GM21526 (cell line): ENCODE data around the gene SGF29.
"Not testable (repeated sequence)": the region's sequence is repeated elsewhere in the genome, so short reads cannot be mapped to it uniquely, and the experiment has no call there.

Source experiments
- ATAC-seq: cut with Tn5 transposase; IDR thresholded peaks from one replicate; pipeline ENCODE4 v1.9.1; 2021; ENCODE audit warnings: moderate library complexity; ENCODE audit not compliant: unreplicated experiment, low FRiP score

The SGF29 gene

DNA sequence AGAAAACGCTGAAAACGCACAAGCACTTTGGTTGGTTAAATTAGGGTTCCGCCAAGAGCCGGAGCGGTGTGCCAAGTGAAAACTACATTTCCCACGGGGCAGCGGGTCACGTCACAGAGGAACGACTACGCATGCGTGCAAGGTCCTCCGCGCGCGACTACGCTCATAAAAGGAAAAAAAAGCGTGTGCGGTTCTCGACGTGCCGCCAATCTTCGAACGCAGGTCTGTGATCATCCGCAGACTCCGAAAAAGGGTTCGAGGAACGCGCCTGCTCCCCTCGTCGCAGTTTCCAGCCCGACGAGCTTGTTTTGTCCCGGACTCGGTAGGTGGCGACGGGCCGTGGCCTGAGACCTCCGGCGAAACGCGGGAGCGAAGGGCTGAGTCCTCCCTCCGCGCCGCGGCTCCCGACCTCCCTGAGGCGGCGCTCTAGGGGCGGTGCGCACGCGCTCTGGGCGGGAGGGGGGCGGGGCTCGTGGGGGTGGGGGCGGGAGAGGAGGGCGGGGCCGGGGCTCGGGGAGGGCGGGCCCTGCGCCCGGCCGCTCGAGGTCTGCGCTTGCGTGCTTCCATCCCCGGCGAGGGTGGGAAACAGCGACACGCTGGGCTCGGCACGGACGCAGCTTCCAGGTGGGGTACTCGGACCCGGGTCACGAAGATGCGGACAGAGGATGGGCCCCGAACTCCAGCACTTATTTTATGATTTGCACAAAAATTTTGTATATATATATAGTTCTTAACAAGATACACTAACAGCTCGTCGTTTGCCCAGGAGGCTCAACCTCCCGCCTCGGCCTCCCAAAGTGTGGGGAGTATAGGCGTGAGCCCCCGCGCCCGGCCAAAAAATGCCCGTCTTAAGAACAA lies at the start of gene SGF29:
SGF29 (plus strand) TSS at position 145 of the 858 bp plus-strand sequence. CDS start 27,150 bp downstream, outside the sequence.
- peak; percentile 69 for ATAC-seq

DNA sequence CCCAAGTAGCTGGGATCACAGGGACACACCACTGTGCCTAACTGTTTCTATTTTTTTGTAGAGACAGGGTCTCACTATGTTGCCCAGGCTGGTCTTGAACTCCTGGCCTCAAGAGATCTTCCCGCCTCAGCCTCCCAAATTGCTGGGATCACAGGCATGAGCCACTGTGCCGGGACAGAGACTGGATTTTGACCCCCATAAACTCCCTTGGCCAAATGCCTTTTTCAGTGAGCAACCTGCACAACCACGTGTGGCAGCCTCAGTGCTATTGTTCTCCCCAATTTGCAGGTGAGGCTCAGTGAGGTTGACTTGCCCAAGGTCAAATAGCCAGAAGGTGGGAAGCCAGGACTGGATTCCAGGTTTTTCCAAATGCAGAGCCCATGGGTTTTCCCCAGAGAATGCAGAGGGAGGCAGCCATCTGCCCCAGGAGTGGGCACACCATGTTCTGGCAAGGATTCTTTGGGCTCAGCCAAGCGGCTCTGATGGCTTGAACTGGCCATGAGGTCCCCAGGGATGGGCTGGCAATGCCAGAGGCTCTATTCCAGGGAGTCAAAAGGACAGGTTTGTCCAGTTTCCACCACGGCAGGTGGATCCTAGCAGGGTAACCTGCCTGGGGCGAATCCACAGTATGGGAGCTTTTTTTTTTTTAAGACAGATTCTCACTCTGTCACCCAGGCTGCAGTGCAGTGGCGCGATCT lies 48.9 kb upstream of the SGF29 start:
- ATAC-seq, result no peak

DNA sequence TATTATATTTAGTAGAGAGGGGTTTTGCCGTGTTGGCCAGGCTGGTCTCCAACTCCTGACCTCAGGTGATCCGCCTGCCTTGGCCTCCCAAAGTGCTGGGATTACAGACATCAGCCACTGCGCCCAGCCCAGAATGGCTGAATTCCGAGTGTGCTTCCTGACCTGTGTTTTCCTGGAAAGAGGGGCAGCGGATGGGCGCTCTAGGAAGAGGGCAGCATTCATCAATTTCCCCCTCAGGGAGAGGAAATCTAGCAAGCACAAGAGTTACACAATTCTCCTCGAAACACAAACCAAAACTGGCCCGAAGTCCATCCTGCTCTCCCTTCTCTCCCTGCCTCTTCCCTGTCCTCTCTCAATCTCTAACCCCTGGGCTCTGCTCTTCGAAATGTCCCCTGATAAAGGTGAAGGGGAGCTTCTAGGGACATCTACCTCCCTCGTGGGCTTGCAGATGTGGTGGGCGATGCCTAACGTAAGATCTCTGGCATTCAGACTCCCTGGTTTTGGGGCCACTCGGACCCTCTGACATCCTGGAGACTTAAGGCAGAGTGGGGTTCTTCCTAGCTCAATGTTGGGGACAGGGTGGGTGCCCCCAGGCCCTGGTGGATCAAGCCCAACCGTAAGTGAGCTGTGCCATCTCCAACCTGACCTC lies 48.1 kb upstream of the SGF29 start:
- no peak for ATAC-seq

DNA sequence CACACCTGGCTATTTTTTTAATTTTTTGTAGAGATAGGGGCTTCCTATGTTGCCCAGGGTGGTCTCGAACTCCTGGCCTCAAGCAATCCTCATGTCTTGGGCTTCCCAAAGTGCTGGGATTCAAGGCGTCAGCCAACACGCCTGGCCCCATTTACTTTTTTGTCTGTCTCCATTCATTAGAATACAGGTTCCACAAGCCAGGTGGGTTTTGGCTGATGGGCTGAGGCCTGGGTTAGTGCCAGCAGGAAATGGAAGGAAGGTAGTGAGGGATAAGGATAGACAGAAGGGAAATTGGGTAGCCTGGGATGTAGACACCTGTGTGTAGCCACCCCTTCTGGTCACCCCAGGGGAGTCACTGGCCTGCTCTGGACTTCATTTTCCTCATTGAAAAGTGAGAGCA lies 42.7 kb upstream of the SGF29 start:
- no peak for ATAC-seq

DNA sequence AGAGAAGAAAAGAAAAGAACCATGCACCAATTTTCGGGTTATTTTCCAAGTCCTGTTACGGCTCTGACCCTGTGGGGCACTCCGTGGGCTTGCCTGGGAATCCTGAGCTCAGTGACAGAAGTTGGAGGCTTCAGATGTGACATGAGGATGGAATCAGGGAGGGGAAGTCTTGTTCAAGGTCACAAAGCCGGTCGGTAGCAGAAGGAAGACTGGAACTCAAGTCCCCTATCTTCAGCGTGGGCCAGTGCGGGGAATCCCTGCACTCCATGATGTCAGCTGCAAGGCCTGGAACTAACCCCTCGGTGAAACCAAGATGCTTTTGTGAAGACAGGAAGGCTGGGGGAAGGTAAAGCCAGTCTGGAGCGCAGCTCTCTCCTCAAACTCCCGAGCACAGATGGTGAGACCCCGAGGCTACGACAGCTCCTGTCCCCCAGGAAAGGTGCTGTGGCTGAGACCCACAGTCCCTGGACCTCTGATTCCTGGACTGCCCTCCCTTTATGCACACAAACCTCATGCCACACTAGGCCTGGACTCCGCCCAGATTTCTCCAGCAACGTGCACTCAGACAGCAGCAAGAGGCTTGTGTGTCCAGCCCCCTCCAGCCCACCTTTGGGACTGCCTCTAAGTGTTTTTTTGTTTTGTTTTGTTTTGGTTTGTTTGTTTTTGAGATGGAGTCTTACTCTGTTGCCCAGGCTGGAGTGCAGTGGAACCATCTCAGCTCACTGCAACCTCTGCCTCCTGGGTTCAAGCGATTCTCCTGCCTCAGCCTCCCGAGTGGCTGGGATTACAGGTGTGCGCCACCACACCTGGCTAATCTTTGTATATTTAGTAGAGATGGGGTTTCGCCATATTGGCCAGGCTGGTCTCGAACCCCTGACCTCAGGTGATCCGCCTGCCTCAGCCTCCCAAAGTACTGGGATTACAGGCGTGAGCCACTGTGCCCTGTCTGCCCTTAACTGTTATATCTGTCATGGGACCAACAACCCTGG lies 41.6 kb upstream of the SGF29 start:
- no peak for ATAC-seq

DNA sequence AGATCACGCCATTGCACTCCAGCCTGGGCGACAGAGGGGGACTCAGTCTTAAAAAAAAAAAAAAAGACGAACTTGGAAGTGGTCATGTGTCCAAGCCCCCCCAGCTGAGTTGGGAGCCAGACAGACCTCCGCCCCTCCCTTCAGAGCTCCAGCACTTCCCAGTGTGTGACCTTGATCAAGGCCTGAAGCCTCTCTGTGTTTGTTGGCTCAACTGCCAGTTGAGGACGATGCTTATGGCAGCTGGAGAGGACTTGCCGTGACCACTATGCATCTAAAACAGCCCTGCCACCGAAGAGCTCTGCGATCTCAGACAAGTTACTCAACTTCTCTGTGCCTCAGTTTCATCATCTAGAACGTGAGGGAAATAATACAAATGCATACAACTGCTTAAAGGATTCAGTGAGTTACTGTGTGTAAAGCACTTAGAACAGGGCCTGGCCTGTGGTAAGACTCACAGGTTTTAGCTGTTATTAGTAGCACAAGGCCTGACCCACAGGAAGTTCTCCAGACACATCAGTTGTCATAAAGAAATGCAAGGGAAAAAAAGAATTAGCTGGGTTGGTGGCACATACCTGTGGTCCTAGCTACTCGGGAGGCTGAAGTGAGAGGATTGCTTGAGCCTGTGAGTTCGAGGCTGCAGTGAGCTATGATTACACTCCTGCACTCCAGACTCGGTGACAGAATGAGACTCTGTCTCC lies 40.1 kb upstream of the SGF29 start:
- no peak for ATAC-seq

DNA sequence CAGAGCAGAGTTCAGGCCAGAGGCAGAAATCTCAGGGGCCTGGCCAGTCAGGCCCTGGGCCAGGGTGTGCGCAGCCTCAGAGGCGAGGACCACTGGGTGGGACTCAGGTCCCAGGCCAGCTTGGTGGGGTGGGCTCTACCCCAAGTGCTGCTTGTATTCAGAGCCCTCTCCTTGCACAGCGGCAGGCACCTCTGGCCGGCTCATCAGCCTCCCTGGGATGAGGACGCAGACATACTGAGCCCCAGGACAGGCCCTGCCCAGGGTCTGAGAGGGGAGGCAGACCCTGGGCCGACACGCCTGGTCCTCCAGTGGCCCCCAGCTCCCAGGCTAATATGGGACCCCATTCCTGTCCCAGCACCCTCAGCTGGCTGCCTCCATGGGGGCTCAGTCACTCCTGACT lies 39.5 kb upstream of the SGF29 start:
- ATAC-seq, result no peak

DNA sequence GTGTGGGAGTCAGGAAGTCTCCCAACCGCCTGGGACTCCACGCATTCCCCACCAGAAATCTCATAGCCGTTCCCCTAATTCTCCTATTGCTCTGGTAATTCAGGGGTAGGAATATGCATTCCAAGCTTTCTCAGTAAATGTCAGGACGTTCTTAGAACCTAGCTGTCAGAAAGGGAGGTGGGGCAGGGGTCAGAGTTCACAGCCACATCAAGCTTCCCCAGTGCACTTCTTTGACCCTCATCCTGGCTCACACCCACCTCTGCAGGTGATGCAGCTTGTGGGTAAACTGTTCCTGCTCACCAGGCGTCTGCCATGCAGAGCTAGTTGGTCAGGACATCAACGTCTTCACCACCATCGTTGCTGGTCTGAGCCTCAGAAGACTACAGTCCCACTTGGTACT lies 33.0 kb upstream of the SGF29 start:
- ATAC-seq, result no peak

DNA sequence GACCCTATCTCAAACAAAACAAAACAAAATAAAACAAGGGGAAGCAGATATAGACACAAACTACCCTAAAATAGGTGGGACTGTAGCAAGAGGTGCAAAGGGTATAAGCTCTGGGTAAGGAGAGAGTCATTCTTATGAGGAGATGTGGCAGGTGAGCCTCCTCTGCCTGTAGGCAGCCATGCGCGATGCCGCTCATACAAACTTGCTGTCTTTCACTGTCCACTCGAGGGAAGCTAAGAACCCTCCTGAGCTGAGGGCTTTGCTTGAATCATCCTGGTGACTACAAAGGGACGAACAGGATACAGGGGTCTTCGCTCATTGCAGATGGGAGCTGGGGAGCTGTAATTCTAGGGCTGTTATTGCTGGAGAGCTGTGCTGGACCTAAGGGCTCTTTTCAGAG lies 32.3 kb upstream of the SGF29 start:
- no peak for ATAC-seq

DNA sequence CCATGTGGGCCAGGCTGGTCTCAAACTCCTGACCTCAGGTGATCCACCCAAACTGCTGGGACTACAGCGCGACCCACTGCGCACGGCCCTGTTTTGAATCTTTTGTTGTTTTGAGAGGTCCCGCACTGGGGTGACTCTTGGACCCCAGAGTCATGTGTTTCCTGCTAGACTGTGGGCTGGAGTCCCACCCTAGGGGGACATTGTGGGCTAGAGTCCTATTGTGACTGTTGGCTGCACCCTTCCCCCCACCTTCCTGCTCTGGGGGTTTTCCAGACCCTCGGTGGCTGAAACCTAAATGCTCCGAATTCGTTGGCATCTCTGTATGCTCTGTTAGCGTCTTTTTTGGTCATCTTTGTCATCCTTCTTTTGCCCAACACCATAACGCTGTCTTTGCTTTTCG lies 30.9 kb upstream of the SGF29 start:
- no peak for ATAC-seq

DNA sequence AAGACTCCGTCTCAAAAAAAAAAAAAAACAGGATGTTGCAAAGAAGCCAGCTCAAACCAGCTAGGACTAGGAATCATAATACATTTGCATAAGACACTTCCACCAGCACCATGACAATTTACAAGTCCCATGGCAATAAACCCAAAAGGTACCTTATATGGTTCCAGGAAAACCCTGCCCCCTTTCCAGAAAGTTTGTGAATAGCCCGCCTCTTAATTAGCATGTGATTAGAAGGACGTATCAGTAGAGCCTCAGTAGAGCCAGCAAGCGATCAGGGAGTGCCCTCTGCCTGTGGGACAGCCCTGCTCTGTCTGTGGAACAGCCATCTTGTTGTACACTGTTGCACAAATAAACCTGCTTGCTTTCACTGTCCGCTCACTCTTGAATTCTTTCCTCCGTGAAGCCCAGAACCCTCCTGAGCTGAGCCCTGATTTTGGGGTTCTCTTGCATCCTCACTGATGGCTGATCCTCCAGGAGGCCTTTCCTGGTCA lies 29.0 kb upstream of the SGF29 start:
- ATAC-seq, result no peak

DNA sequence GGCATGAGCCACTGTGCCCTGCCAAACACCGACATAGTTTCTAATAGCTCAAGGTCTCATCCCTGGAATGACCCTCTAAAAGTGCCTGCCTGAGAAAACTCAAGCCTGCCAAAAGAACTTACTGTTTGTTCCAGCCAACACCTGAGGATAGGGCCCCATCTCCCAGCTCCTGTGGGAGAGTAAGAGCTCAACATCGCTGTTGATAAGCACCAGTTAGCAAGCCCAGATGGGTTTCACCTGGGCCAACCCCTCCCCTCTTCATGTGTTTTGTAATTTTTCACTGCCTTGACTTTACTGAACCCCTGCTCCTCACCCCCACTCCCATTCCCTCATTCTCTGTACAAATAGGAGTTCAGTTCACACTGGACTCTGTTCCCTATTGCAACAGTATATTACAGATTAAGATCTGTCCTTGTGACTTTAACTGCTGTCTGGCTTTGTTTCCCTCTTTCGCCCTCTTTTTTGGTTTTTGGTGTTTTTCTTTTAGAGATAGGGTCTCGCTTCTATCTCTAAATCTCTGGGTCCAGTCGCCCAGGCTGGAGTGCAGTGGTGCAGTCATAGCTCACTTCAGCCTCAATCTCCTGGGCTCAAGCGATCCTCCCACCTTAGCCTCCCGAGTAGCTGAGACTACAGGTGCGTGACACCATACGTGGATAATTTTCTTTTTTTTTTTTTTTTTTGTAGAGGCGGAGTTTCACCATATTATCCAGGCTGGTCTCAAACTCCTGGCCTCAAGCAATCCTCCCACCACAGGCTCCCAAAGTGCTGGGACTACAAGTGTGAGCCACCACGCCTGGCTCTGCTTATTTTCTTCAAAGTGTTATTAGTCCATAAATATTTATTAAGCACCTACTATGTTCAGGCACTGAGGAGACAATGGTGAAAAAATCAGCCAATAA lies 27.3 kb upstream of the SGF29 start:
- no peak for ATAC-seq

DNA sequence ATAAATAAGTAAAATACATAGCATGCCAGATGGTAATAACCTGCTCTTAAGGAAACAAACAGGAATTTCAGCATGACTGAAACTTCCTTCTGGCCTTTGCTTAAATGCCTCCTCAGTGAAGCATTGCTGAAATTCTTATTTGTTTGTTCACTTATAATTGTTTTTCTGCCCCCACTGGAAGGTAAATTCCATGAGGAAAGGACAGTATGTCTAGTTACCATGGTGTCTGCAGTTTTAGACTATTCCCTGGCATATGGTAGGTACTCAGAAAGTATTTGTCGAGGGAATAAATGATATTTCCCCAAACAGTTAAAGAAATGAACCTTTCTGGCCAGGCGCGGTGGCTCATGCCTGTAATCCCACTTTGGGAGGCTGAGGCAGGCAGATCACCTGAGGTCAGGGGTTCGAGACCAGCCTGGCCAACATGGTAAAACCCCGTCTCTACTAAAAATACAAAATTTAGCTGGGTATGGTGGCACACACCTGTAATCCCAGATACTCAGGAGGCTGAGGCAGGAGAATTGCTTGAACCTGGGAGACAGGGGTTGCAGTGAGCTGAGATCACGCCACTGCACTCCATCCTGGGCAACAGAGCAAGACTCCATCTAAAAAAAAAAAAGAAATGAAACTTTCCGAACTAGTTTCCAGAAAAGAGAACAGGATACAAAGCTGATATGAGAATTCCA lies 26.5 kb upstream of the SGF29 start:
- ATAC-seq, result not testable (repeated sequence)

DNA sequence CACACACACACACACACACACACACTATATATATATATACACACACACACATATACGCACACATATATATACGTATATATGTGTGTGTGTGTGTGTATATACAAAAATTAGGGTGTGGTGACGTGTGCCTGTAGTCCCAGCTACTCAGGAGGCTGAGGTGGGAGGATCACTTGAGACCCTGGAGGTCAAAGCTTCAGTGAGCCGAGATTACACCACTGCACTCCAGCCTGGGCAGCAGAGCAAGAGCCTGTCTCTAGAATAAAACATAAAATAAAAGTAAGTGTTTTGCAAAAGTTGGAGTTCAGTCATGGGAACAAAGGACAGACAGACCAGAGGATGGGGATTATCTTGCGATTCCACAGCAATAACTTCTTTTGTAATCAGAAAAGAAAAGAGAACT lies 25.7 kb upstream of the SGF29 start:
- ATAC-seq, result no peak

DNA sequence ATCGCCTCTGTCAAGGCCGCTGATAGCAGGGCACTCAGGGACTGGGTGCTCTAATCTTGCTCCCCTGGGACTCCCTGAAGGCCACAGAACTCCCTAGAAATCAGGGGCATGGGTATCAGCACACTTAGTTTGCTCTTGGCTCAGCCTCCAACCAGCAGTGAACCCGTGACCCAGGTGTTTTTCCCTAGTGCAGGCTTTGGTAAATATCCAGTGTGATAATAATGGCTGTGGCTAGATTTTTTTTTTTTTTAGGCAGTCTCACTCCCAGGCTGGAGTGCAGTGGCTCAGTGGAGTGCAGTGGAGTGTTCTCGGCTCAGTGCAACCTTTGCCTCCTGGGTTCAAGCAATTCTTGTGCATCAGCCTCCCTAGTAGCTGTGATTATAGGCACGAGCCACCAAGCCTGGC lies 25.3 kb upstream of the SGF29 start:
- ATAC-seq, result no peak

DNA sequence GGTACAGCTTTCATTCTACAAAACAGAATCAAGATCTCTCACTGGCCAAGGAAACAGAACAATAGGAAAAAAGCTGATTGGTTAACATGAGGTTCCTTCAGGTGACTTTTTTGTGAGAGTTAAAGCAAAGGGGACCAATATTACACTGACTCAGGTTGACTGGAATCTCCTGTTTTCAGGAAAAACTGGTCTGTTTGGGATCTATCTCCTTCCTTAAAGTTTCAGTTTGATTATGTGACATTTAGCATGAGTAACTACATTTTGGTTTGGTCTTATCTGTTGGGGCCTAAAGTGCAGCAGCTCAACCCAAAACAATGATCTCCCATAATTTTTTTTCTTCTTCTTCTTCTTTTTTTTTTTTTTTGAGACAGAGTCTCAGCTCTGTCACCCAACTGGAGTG lies 24.6 kb upstream of the SGF29 start:
- ATAC-seq, result no peak

DNA sequence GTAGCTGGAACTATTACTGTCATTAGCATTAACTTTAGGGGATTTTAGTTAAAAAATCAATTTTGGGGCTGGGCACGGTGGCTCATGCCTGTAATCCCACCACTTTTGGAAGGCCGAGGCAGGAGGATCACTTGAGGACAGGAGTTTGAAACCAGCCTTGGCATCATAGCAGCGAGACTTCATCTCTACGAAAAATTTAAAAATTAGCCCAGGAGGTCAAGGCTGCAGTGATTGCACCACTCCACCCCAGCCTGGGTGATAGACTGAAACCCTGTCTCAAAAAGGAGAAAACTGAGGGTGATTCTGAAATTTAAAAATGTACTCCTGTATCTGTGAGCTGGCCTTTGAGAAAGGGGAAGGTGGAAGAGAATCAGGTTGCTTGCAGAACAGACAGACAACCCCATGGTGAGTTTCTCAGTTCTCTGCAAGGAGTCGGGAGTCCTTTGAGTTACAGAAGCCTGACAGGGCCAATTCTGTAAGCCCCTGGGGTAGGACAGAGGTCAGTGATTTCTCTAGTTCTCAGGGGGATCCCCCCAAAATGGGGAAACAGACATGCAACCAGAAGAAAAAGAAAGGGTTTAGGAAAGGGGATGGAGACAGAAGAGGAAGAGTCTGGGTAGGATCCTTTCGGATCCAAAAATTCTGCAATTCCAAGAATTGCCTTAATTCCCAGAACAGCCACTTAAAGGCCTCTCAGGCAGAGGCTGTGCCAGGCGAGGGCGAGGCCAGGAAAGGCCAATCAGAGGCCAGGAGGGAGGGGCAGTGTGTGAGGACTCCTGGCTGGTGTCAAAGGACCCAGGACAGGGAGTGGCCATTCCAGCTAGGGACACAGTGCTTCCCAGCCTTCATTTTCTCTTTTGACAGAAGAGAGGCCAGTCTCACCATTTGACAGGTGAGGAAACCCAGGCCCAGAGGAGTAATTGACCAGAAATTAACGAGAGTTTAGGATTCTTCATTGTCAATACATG lies 21.7 kb upstream of the SGF29 start:
- ATAC-seq, result no peak
